Measurements from ENCODE around the gene SPAG4. TPM values are rescaled to one million over a fixed set of nuclear protein-coding genes. Genes with fewer than 3 reads are reported as not detected.

SPAG4 gene
- 0.39 and 2.7 TPM in 2 replicates for total RNA-seq (2014; rRNA removed; shearing (Covaris generic))
- polyA plus RNA-seq (2016; fragmentation: Nextera tagmentation; extraction: Ambion mirVana), result 2.9 and 3.8 TPM in 2 replicates
- long read RNA-seq, partial matches to known transcripts, result 0 of 2 reads
- long read RNA-seq, other reads (novel, unspliced or antisense), result 2 of 2 reads

- H3K27me3 Mint-ChIP-seq (ENCODE audit: insufficient read depth, low read depth, poor library complexity), result peaks cover 40% of the 10 kb centered on the region
- H3K36me3 Mint-ChIP-seq (ENCODE audit: low read depth), result no peaks in the 10 kb centered on the region; the same call in 2 of the 3 replicates
- Histone ChIP-seq H3K27ac (ENCODE audit: low read depth) (peak within 1 kb of the TSS; percentile 86; the same call in 1 of the 2 replicates), H3F3A (replicated peaks; ENCODE audit: low read depth) (peaks cover 23% of the 10 kb centered on the region), H3K4me3 (peak within 1 kb of the TSS; percentile 84), H3K4me1 (ENCODE audit: insufficient read depth) (peaks cover 21% of the 10 kb centered on the region), H3K36me3 (ENCODE audit: insufficient read depth) (no peaks in the 10 kb centered on the region), H4K20me1 (replicated peaks; ENCODE audit: insufficient read depth) (no peaks in the 10 kb centered on the region), H3K9me2 (ENCODE audit: insufficient read depth) (no peaks in the 10 kb centered on the region), H3K4me2 (peak within 1 kb of the TSS; percentile 95), H3K79me2 (replicated peaks; ENCODE audit: insufficient read depth) (no peaks in the 10 kb centered on the region), H2AFZ (peak within 1 kb of the TSS; percentile 95), H3K27me3 (ENCODE audit: insufficient read depth) (peaks cover 26% of the 10 kb centered on the region)
- H3K27ac Mint-ChIP-seq, result peak within 1 kb of the TSS; percentile 98
- ATAC-seq (peak; percentile 67), DNase-seq (ENCODE audit: low spot score) (peak; percentile 74)
- no peak for TF ChIP-seq ZNF331 (CRISPR knock-in tag; IDR thresholded peaks at IDR 0.05; ENCODE audit: low read depth)
- no peak for TF ChIP-seq ZNF114 (CRISPR knock-in tag; IDR thresholded peaks at IDR 0.05)
- TF ChIP-seq NANOG (IDR thresholded peaks at IDR 0.05; ENCODE audit: borderline replicate concordance), result no peak
- no peak for TF ChIP-seq ETS1 (IDR thresholded peaks at IDR 0.05)
- no peak for TF ChIP-seq EZH2phosphoT487 (IDR thresholded peaks at IDR 0.05; ENCODE audit: unreplicated experiment)
- TF ChIP-seq REST (IDR thresholded peaks at IDR 0.05; ENCODE audit: unreplicated experiment), result no peak
- TF ChIP-seq POLR2AphosphoS5 (IDR thresholded peaks at IDR 0.05; ENCODE audit: low read depth), result peak; percentile 77
- TF ChIP-seq STAT1 (IDR thresholded peaks at IDR 0.05; ENCODE audit: unreplicated experiment), result no peak
- TF ChIP-seq CTCF (conservative IDR thresholded peaks at IDR 0.05; ENCODE audit: low read depth in 2 of 2), result no peak
- TF ChIP-seq CREB1 (CRISPR knock-in tag; IDR thresholded peaks at IDR 0.05; ENCODE audit: low read depth), result peak; percentile 99
- peak within 1 kb of the TSS; percentile 87 for H3K4me3 Mint-ChIP-seq
- H3K9me3 Mint-ChIP-seq, result no peaks in the 10 kb centered on the region
- H3K4me1 Mint-ChIP-seq, result peaks cover 14% of the 10 kb centered on the region
These were observed at the start of gene SPAG4 for GRCh38 chr20:35615667-35616464. Gene SPAG4 (plus strand): TSS chr20:35615829. CDS start chr20:35616004, 175 bp downstream.
